Endothelial cell (in vitro differentiated cells): ENCODE data around the gene SUMO4. TPM values are rescaled to one million over a fixed set of nuclear protein-coding genes. Genes with fewer than 3 reads are reported as not detected.

Experiments
- DNase-seq: peaks from one replicate; pipeline ENCODE4 v3.0.0; 2021; ENCODE audit warnings: low spot score
- H3K27ac Mint-ChIP-seq: one replicate; pipeline ENCODE4 v1.8.0; 2021; ENCODE audit warnings: mixed read lengths, inconsistent platforms; ENCODE audit not compliant: unreplicated experiment
- H3K27me3 Mint-ChIP-seq: one replicate; pipeline ENCODE4 v1.8.0; 2021; ENCODE audit warnings: mild to moderate bottlenecking, moderate library complexity, mixed read lengths, inconsistent platforms; ENCODE audit not compliant: unreplicated experiment
- H3K36me3 Mint-ChIP-seq: one replicate; pipeline ENCODE4 v1.8.0; 2021; ENCODE audit warnings: mild to moderate bottlenecking, low read depth, mixed read lengths, inconsistent platforms; ENCODE audit not compliant: unreplicated experiment
- H3K4me1 Mint-ChIP-seq: one replicate; pipeline ENCODE4 v1.8.0; 2021; ENCODE audit warnings: mild to moderate bottlenecking, mixed read lengths, inconsistent platforms; ENCODE audit not compliant: unreplicated experiment
- H3K4me3 Mint-ChIP-seq: one replicate; pipeline ENCODE4 v1.8.0; 2021; ENCODE audit warnings: mild to moderate bottlenecking, mixed read lengths, inconsistent platforms; ENCODE audit not compliant: unreplicated experiment
- H3K9me3 Mint-ChIP-seq: one replicate; pipeline ENCODE4 v1.8.0; 2021; ENCODE audit warnings: mixed read lengths, inconsistent platforms; ENCODE audit not compliant: unreplicated experiment
- CTCF ChIP-seq: fragments of 200-600 bp; sonication (generic); IDR thresholded peaks from one replicate; pipeline ENCODE4 v1.5.0; 2021; ENCODE audit warnings: antibody characterized with exemption; ENCODE audit not compliant: unreplicated experiment
- total RNA-seq: library from RNA; stranded (reverse); fragmentation: NEBNext Ultra II Directional; extraction: Animal tissue kit (Norgen Biotek cat#: 25700); gene quantifications from one replicate; pipeline ENCODE4 v1.2.1, GENCODE V29; 2021; ENCODE audit not compliant: unreplicated experiment

The SUMO4 gene
- total RNA-seq, 1 donor from 2014 or later, result 4.8 TPM

- H3K36me3 Mint-ChIP-seq, result peaks cover 18% of the 10 kb centered on the region
- H3K27ac Mint-ChIP-seq, result no peak overlapping the region
- H3K27me3 Mint-ChIP-seq, result no peaks in the 10 kb centered on the region
- no peak for TF ChIP-seq CTCF
- DNase-seq, result no peak
- peaks cover 5% of the 10 kb centered on the region for H3K4me1 Mint-ChIP-seq
- H3K4me3 Mint-ChIP-seq, result no peak overlapping the region
- H3K9me3 Mint-ChIP-seq, result no peaks in the 10 kb centered on the region
Measured at GRCh38 chr6:149387779-149388512, 12.1 kb upstream of the SUMO4 start.

- no peak overlapping the region for H3K27ac Mint-ChIP-seq
- no peaks in the 10 kb centered on the region for H3K27me3 Mint-ChIP-seq
- no peak overlapping the region for H3K4me3 Mint-ChIP-seq
- no peak for DNase-seq
- H3K9me3 Mint-ChIP-seq, result no peaks in the 10 kb centered on the region
- peaks cover 12% of the 10 kb centered on the region for H3K36me3 Mint-ChIP-seq
- no peak for TF ChIP-seq CTCF
- H3K4me1 Mint-ChIP-seq, result peaks cover 5% of the 10 kb centered on the region
Measured at GRCh38 chr6:149389509-149390297, 10.4 kb upstream of the SUMO4 start.

GRCh38 chr6:149392093-149392492 is 8.0 kb upstream of the SUMO4 start:
- H3K4me1 Mint-ChIP-seq, result peaks cover 11% of the 10 kb centered on the region
- H3K9me3 Mint-ChIP-seq, result no peaks in the 10 kb centered on the region
- TF ChIP-seq CTCF, result no peak
- DNase-seq, result no peak
- peaks cover 5% of the 10 kb centered on the region for H3K36me3 Mint-ChIP-seq
- H3K27ac Mint-ChIP-seq, result no peak overlapping the region
- H3K4me3 Mint-ChIP-seq, result no peak overlapping the region
- H3K27me3 Mint-ChIP-seq, result no peaks in the 10 kb centered on the region

- TF ChIP-seq CTCF, result no peak
- Mint-ChIP-seq H3K27ac (no peak overlapping the region), H3K27me3 (no peaks in the 10 kb centered on the region), H3K9me3 (no peaks in the 10 kb centered on the region), H3K4me1 (peaks cover 11% of the 10 kb centered on the region), H3K36me3 (peaks cover 5% of the 10 kb centered on the region), H3K4me3 (no peak overlapping the region)
- DNase-seq, result no peak
Measured at GRCh38 chr6:149392535-149392934, 7.5 kb upstream of the SUMO4 start.
